ENCODE results near the gene FAM186B.
"Not testable (repeated sequence)": the region's sequence is repeated elsewhere in the genome, so short reads cannot be mapped to it uniquely, and the experiment has no call there.

Gene FAM186B, protein sequence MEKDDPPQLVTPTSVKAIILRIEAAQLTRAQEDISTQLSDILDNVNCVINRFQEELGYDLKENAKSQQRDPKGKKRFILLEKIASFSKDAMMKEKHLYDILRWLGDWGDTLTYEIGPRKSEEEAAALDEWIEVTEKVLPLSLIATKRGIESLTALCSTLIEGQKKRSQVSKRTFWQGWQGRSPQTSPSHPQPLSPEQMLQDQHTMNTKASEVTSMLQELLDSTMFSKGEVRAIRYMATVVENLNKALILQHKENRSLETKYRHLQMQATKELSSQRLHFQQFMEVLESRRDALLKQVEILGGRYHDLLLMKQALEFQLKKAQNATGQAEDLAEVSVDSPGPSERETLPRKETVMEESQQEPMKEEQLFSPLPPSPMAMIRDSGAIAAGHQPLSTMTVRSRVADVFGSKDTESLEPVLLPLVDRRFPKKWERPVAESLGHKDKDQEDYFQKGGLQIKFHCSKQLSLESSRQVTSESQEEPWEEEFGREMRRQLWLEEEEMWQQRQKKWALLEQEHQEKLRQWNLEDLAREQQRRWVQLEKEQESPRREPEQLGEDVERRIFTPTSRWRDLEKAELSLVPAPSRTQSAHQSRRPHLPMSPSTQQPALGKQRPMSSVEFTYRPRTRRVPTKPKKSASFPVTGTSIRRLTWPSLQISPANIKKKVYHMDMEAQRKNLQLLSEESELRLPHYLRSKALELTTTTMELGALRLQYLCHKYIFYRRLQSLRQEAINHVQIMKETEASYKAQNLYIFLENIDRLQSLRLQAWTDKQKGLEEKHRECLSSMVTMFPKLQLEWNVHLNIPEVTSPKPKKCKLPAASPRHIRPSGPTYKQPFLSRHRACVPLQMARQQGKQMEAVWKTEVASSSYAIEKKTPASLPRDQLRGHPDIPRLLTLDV

DNA sequence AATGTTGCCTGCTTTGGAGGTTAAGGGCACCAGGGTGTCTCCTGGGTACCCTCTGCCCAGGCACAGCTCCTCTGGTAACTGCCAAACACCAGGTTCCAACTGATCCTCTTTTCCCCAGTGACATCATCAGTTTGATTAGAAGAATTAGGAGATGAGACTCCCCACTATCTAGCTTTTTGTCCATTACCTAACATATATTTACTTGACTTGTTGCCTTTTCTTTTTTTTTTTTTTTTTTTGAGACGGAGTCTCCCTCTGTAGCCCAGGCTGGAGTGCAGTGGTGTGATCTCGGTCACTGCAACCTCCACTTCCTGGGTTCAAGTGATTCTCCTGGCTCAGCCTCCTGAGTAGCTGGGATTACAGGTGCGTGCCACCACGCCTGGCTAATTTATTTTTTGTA, at the start of gene FAM186B:
Gene FAM186B, minus strand, starts transcription at position 101 of the 400 bp plus-strand sequence. CDS start 162 bp downstream, outside the sequence.
- FAIRE-seq; DNase-seq (ENCODE audit: insufficient read length, low spot score): not testable (repeated sequence)

DNA sequence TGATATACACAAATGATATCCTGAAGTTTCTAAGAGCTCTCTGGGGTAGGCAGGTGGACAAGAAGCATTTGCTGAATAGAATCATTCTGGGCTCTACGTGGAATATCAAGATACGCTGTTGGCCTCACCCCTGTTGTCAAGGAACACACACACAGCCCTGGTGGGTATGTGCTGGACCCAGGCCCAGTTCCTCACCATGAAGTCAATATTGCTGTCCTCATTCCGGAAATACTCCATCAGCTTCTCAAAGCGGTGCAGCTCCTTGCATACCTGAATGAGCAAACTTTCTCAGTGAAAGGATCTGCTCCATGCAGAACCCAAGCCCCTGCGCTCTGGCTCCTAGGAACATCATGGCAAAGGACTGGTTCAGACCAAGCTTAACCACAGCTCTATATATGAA, 49.3 kb upstream of the FAM186B start:
- TF ChIP-seq POLR2A (IDR thresholded peaks at IDR 0.05; ENCODE audit: low read depth, low read length), result no peak
- FAIRE-seq, result no peak
- DNase-seq (ENCODE audit: insufficient read length, low spot score), result no peak

DNA sequence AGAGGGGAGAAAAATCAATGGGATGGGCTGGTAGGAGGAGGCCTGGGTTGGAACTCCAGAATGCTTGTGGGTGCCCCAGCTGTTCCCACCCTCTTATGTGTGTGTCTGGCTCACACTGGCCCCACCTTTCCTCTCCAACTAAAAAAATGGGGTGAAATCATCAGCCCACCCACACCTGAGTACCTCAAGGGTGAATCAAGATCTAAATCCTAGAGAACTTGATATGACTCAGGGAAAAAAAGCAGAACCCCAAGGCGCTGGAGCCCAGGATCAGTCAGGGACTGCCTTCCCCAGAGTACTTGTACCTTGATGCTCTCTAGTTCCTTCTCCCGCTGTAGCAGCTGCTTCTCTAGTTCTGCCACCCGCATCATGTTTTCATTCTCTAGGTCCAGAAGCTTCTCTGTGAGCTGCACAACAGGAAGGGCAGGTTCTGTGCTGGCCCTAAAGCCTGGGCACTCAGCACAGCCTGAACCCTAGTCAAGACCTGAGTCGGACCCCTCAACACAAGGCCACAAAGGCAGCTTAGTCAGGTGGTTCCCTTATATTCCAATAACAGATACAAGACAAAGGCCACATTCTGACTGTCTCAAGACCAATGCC, 47.6 kb upstream of the FAM186B start:
- no peak for DNase-seq (ENCODE audit: insufficient read length, low spot score)
- no peak for FAIRE-seq
- TF ChIP-seq POLR2A (IDR thresholded peaks at IDR 0.05; ENCODE audit: low read depth, low read length), result no peak

DNA sequence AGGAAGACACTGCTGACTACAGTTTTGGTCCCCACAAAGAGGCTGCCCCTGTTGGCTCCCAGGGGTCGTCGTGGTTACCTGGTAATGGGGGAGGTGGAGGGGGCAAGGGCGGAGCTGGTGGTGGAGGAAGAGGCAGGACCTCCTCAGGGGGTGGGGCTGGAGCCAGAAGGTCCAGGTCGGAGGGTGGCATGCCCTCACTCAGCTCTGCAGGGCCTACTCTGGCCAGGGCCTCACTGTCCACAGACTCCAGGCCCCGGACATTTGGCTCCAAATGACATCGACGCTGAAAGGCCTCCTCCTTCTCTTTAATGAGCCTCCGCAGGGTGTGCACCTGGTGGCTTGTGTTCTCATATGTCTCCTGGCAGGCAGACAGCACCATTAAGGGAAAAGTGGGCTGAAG, 46.4 kb upstream of the FAM186B start:
- no peak for FAIRE-seq
- no peak for TF ChIP-seq POLR2A (IDR thresholded peaks at IDR 0.05; ENCODE audit: low read depth, low read length)

DNA sequence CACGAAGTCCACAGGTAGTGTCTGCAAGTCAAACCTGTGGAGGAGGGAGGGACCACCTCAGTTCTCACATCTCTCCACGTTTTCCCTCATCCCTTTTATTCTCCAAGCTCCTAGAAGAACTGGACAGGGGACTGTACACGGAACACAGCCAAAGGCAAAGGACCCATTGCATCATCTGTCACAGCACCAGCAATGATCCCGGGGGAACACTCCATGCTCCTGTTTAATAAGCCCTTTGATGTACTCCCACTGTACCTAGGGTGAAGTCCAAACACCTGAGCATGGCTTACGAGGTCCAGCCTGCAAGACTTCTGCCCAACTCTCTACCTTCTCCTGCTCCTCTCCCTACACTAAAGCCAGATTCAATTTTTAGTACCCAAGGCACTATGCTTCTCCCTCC, 44.5 kb upstream of the FAM186B start:
- FAIRE-seq (no peak), DNase-seq (ENCODE audit: insufficient read length, low spot score) (no peak)
- TF ChIP-seq POLR2A (IDR thresholded peaks at IDR 0.05; ENCODE audit: low read depth, low read length), result no peak

More for the DNA sequence above, 46.4 kb upstream of the FAM186B start:
- DNase-seq (ENCODE audit: insufficient read length, low spot score), result no peak

DNA sequence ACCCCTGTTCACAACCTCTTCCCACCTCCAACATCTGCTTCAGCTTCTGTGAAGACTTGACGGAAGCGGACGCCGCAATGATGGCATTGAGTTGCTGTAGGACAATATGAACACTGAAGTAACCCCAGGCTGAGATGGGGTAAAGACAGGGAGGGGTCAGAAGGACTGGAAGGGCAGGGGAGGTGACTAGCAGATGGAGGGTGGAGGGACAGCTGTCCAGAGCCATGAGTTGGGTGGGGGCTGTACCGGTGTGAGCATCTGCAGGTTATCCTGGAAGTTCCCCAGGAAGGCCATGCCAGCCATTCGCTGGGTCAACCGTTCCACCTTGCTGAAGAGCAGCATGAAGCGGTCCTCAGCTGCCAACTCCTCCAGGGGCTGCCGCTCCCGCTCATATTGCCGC, 44.0 kb upstream of the FAM186B start:
- FAIRE-seq (no peak), DNase-seq (ENCODE audit: insufficient read length, low spot score) (no peak)
- no peak for TF ChIP-seq POLR2A (IDR thresholded peaks at IDR 0.05; ENCODE audit: low read depth, low read length)

DNA sequence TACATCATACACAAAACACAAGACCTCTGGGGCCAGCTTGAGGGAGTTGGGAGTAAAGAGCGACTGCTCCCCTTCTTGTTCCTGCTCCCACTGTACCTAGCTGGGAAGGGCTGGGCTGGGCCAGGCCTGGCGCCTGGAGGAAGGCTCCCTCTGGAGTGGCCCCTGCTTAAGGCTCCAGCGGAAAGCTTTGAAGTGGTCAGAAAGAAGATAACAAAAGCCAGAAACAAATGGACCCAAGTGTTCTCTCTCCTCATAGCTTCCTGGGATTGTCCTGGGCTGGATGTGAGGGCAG, 43.2 kb upstream of the FAM186B start:
- no peak for TF ChIP-seq POLR2A (IDR thresholded peaks at IDR 0.05; ENCODE audit: low read depth, low read length)
- FAIRE-seq, result no peak
- DNase-seq (ENCODE audit: insufficient read length, low spot score), result no peak

DNA sequence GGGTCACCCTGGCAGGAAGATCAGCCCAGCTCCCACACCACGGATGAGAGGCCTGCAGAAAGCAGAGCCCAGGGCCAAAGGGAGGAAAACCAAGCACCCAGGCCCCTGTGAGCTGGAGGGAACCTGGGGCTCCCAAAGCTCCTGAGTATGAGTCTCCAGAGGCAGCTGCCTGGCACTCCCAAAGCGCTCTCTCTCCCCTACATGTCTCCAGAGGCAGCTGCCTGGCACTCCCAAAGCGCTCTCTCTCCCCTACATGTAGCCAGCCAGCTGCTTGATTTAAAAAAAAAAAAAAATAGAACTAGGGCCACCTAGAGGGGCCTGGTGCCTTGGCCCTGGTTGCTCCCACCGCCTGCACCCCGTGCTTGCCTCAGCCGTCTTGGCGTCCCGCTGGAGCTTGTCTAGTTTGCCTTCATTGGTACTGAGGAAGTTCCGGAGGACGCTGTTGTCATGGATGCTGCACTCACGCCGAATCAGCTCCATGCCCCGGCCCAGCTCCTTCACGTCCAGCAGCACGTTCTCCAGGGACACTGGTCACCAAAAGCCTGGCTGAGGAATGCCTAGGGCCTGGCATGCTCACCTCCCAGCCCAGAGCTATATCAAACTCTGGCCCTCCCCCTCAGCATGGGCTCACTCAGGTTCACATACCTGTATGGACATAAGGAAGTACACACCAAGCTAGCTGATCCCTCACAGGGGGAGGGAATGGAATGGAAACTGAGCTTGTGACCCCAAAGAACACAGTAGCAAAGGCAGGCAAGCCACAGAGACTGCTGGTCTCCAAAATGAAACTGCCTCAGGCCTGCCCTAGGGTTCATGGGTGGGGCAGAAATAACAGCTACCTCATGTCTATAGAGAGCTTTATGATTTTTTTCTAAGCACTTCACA, 42.6 kb upstream of the FAM186B start:
- no peak for TF ChIP-seq POLR2A (IDR thresholded peaks at IDR 0.05; ENCODE audit: low read depth, low read length)
- DNase-seq (ENCODE audit: insufficient read length, low spot score), result no peak
- FAIRE-seq, result no peak

DNA sequence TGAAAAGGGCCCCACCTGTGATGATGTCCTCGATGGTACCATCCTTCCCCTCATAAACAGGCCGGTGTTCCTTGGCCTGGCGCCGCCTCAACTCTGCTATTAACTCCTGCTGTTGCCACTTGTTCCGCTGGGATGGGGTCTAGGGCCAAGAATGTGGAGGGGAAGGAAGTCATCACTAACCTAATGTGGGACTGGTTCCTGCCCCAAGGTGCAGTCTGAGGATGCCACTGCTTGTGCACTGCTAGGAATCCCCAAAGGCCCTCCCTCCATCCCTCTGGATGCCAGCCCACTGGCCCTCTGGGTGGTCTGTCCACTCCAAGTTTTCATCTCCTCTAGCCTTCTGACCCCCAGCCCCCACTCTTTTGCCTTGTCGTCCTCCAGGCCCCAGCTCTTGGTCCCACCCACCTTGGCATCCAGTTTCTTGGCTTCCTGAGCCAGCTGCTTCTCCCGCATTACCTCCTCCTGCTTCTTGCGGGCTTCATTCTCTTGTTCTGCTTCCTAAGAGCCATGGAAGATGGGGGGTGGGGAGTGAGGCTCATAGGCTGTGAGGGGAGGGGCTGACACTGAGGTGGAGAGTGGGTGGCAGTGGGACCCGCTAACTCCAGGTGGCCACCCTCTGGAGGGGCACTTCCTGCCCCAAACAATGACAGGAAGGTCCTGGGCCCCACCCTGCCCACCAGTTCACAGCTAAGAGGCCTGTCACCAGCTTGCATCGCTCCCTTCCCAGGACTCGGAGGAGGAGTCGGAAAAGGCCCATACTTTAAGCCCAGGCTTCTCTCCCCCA, 41.6 kb upstream of the FAM186B start:
- no peak for TF ChIP-seq POLR2A (IDR thresholded peaks at IDR 0.05; ENCODE audit: low read depth, low read length)
- no peak for FAIRE-seq
- no peak for DNase-seq (ENCODE audit: insufficient read length, low spot score)

DNA sequence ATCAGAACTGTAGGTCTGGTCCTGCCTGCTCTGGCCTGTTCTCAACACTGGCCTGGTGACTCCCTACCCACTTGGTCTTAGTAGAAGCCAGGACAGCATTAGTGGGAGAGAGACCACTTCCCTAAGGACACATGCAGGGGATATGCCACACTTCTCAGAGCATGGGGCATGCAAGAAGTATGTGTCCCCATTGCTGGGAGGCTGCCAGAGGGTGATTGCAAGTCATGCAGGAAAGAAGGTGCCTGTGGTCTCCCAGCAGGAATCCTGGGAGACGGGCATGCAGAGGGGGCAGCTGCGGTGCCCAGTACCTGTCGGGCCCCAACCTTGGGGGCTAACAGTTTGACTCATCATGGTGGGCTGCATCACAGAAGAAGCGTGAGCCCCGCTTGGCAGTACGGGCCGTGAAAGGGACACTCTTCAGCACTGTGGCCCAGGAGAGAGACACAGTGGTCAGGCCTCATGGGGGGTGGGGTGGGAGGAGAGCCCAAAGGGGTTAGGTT, 40.9 kb upstream of the FAM186B start:
- FAIRE-seq, result no peak
- no peak for DNase-seq (ENCODE audit: insufficient read length, low spot score)
- TF ChIP-seq POLR2A (IDR thresholded peaks at IDR 0.05; ENCODE audit: low read depth, low read length), result no peak

DNA sequence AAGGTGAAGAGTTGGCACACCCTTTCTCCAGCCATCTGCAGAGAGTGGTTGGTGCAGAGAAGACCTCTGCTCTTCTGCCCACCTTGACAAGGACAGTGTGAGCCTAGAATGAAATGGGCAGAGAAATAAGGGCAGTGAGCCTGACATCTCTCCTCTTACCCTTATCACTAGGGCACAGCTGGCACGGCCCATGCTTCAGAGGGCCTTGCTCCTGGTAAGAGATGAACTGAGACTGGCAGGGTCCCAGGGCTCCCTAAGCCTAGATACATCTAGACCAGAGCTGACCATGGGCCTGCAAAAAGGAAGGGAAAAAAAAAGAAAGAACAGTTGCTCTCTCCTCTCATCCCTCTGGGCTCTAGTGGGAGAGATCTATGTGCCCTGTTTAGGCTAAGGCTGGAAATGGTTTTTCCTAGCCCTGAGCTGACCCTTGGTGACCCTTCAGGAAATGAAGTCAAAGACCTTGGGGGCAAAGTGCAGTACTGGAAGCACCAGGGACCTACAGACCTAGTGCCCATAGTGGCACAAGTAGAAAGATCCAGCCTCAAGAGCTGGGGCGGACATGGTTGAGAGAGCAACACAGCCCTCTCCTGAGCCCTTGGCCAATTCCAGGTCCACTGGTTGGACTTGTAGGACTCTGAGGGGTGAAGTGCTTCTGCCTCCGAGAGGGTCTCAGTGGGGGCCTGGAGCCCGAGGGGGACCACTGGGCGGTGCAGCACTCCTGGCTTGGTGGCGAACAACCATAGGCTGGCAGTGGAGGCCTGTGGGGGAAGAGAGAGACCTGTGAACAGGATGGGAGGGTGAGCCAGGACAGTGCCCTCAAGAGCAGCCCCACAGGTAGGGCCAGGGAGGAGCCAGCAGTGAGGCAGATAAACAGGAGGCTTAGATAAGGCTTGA, 40.0 kb upstream of the FAM186B start:
- no peak for DNase-seq (ENCODE audit: insufficient read length, low spot score)
- no peak for FAIRE-seq
- no peak for TF ChIP-seq POLR2A (IDR thresholded peaks at IDR 0.05; ENCODE audit: low read depth, low read length)

DNA sequence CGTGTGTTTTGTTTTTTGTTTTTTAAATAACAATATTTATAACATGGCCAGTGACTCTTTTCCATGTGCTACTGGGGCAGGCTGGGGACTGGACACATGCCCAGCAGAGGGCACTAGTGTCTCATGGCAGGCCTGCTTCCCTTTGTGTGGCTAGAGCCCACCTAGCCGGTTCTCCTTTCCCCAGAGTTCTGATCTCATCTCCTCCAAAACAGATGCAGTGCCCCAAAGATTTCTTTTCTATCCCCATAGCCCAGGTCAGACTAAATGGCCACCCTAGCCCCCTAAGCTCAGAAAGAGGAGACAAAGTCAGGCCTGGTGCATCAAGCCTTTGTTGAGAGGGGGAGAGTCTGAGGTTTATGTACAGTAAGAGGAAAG, 39.2 kb upstream of the FAM186B start:
- no peak for TF ChIP-seq POLR2A (IDR thresholded peaks at IDR 0.05; ENCODE audit: low read depth, low read length)
- peak; percentile 81 for DNase-seq (ENCODE audit: insufficient read length, low spot score)
- no peak for FAIRE-seq

Data from H54 (cell line).